Activated CD8-positive, alpha-beta memory T cell treated with anti-CD3 and anti-CD28 coated beads for 4 hours (primary cell): Measurements from ENCODE around the gene PTPN14.
"Not testable (repeated sequence)": the region's sequence is repeated elsewhere in the genome, so short reads cannot be mapped to it uniquely, and the experiment has no call there.

Source experiments
- DNase-seq, 2 donors: peaks; one replicate each; pipeline ENCODE4 v3.0.0-alpha.2; 2020; ENCODE audit warnings: low read depth in 2 of 2

Gene PTPN14

DNA sequence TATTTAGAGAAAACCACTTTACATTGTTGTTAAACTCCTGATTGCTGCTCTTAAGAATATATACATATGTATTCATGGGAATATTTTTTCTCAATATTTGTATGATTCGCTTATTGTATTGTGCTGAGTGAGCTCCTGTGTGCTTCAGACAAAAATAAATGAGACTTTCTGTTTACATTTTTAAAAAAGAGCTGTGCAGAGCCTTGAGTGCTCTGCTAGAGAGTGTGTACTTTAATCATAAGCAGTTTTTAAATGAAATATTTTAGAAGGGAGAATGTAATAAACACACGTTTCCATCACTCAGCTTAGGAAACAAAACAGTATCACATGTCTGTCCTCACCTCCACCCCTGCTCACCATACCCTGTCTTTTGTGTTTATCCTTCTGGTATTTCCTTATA is 9.7 kb downstream of the PTPN14 start:
- DNase-seq: no peak

GRCh38 chr1:214541206-214541605 is 10.2 kb downstream of the PTPN14 start:
- no peak for DNase-seq

DNA sequence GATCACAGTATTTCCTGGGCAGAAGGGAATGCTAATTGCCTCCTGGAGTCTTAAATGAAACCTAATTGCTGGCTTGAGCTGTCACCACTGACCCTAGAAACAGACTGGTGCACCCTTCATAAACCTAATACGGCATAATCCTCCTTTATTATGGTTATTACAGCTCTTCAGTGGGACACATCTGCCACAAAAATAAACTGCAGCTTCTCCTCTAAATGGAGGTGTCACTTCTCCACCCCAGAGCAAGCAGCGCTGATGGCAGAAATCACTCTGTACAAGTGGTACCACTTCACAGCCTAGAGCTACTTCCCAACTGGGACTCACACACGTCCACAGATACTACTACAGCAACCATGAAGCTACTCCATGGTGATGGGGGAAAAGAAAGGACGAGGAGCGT is 11.1 kb downstream of the PTPN14 start:
- no peak for DNase-seq

DNA sequence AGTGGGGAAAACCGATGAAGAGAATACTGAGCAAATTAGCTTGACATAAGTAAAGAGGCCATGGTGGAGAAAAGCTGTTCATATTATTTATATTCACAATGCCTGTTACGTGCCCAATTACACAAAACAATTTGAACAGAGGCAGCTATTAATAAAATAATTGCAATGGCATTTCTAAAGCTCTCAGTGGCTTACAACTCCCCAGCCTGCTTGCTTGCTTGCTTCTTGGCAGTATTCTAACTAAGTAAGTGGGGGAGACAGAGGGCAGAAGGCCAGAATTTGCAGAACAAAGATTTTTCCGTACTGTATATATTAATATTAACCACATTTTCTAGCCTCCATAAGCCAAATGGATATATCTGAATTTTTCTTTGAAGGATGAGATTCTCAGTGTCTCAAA is 12.9 kb downstream of the PTPN14 start:
- DNase-seq: no peak

DNA sequence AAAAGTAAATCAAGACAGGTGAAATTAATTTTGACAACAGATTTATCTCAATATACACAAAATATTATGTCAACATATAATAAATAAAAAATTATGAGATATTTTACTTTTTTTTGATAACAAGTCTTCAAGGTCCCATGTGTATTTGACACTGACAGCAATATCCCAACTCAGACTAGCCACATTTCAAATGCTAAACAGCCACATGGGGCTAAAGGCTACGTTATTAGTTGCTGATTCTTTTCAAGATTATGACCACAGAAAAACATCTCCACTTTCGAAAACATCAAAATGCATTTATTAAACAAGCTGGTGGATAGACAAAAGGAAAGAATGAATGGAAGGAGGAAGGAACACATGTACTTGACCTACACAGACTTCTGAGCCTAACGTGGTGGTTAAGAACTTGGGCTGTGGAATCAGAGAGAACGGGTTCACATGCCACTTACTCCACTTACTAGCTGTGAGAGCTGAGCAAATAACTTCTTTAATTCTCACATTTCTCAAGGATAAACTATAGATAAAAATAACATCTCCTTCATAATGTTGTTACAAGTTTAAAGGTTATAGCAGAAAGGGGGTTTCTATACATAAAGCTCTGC is 13.4 kb downstream of the PTPN14 start:
- DNase-seq: no peak

DNA sequence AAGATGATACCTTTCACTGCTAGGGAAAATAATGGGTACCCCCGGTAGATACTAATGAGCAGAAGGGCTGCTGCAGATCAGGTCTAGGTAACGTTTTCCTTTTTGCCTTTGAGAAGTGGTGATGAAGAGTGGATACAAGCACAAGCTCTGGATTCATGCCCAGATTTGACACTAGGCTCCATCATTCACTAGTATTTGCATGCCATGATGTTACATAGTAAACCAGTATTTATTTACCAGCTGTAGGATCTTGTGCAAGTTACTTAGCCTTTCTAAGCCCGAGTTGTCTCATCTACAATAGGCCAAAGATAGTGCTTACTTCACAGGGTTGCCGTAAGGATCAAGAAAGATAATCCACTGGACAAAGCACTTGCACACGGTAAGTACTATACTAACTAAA is 14.2 kb downstream of the PTPN14 start:
- no peak for DNase-seq

DNA sequence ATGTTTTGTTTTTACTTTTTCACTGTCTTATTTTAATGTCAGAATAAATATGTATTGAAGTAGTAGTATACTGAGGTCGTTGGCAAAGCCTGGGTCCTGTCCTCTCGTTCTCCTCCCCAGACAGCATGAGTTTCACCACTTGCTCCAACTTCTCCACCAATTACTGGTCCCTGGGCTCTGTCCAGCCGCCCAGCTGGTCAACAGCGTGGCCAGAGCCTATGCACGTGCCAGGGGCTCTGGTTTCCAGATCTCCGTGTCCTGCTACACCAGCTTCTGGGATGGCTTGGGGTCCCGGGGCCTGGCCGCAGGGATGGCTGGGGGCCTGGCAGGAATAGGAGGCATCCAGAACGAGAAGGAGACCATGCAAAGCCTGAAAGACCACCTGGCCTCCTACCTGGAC is 19.3 kb downstream of the PTPN14 start:
- no peak for DNase-seq

- DNase-seq: no peak
Observed at GRCh38 chr1:214525535-214526019, 25.8 kb downstream of the PTPN14 start.

GRCh38 chr1:214524824-214525223 is 26.6 kb downstream of the PTPN14 start:
- DNase-seq: no peak

GRCh38 chr1:214523124-214523824 is 28.1 kb downstream of the PTPN14 start:
- no peak for DNase-seq

GRCh38 chr1:214521458-214521857 is 29.9 kb downstream of the PTPN14 start:
- DNase-seq: not testable (repeated sequence)

- no peak for DNase-seq
Observed at GRCh38 chr1:214520544-214521165, 30.7 kb downstream of the PTPN14 start.

DNA sequence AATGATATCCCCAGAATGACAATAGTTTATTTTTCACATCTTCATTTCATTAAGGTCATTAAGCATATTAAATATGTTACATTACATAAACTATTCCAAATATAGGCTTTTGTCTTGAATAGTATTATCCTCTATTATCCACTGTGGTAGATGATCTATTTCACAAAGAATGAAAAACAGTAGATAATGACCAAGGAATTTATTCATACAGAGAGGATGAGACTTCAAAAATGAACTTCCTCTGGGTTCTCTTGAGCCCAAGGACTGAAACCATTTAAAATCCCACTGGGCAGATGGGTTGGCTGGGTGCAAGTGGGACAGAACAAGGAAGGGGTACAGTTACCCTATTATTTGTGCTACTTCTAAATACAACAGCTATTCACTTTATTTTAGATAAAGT is 33.0 kb downstream of the PTPN14 start:
- DNase-seq: no peak

- no peak for DNase-seq
Observed at GRCh38 chr1:214516434-214517326, 34.7 kb downstream of the PTPN14 start.

DNA sequence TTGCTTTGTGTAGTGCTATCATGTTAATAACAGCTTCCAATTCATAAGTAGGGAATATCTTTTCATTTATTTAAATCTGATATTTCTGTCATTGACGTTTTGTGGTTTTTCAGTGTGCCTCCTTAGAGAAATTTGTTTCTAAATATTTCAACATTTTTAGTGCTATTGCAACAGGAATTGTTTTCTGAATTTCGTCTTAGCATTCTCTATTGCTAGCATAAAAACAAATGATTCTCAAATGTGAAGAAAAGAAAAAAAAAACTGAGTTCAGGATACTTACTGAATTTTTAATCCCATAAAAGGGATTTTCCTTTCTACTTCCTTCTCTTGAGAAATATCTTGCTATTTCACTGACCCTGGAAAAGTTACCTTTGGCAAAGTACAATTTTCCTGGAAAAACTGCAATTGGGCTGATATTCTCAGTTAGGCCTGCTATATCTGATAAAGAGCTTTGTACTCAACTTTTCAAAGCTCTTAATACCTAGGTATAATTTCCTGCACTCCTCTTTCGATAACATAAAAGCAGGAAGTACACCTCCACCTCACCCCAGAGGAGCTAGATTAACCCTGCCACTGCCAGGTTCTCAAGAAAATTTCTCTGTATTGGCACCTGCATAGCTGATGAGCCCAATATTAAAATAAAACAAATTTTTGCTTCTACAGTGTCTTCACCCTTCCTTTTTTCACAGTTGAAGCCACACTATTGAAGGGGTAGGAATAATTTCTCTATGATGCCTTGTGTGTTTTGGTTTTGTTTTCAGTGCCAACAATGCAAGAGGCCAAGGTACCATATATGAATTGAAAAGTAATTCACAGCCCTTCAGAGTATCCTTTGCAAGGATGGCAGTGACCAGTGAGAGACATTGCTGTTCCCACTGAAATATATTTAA is 35.6 kb downstream of the PTPN14 start:
- DNase-seq: no peak

GRCh38 chr1:214514819-214515383 is 36.5 kb downstream of the PTPN14 start:
- no peak for DNase-seq

DNA sequence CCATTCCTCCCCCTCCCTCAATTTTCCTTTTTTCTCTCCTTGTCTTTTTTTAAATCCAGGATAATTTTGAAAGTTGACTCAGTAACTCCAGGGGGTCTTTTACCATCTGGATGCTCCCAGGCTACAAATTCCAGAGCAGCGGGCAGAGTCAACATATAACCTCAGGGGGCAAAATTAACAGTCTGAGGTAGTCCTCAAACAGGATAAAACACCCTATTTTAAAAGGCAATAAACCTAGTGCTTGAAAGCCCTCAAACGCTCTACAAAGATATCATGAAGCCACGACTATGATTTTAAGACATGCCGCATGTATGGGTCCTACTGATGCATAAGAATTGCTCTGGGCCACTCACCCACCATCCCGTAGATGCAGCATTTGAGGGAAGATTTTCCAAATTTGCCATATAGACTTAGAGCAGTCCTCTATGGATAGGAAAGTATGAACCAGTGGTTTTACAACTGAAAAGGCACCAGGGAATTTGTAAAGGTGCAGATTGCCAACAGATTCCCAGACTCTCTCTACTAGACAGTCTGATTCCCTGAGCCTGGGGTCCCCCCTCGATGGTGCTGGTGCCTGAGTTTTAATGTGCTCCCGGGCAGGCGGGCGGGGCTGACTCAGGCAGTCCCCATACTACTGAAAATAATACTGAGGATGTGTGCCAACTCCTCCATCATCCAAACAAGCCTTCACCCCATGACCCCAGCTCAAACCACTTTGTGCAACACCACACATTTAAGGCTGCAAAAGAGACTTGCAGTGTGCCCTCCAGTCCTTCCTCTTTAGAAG is 37.2 kb downstream of the PTPN14 start:
- DNase-seq: no peak

DNA sequence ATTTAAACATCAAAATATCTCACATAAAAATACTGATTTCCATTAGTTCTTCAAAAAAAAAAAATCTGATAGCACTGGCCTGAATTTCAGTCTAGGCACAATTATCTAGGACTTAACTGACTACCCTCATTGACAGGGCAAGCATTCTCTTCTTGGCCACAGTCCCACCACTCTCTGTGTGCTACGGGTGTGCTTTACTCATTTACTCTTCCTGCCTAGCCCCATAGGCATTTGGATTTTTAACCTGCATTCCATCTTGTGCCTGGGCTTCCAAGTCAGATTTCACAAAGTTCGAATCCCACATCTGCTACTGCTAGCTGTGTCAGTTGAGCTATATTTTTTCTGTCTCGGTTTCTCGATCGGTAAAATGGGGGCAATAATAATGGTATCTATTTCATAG is 38.0 kb downstream of the PTPN14 start:
- no peak for DNase-seq

- no peak for DNase-seq
Observed at GRCh38 chr1:214511639-214511998, 39.8 kb downstream of the PTPN14 start.
